Mesodermal cell (in vitro differentiated cells): Measurements from ENCODE around the gene SEMA4G.

Experiments used
- H3K27ac ChIP-seq: 2 replicates; pipeline ENCODE4 v1.7.0; 2013; ENCODE audit warnings: mild to moderate bottlenecking, low read depth, low read length, moderate library complexity; ENCODE audit not compliant: severe bottlenecking
- H3K36me3 ChIP-seq: 2 replicates; pipeline ENCODE4 v1.7.1; 2013; ENCODE audit warnings: mild to moderate bottlenecking, low read length, moderate library complexity; ENCODE audit not compliant: control insufficient read depth, insufficient read depth
- H3K4me1 ChIP-seq: one replicate; pipeline ENCODE4 v1.7.1; 2013; ENCODE audit warnings: mild to moderate bottlenecking, low read length; ENCODE audit not compliant: insufficient read depth, control insufficient read depth, poor library complexity, severe bottlenecking
- H3K4me3 ChIP-seq: 2 replicates; pipeline ENCODE4 v1.7.0; 2013; ENCODE audit warnings: low read length, control low read depth, mild to moderate bottlenecking; ENCODE audit not compliant: insufficient read depth, poor library complexity, severe bottlenecking; ENCODE audit errors: extremely low read depth
- H3K9me3 ChIP-seq: 2 replicates; pipeline ENCODE4 v1.7.1; 2013; ENCODE audit warnings: mild to moderate bottlenecking, low read length, moderate library complexity; ENCODE audit not compliant: control insufficient read depth
- WGBS, 2 experiments: methylation state at CpG; one replicate each; pipeline ENCODE4 v1.1.5; 2013; ENCODE audit warnings: missing lambda C conversion rate in 2 of 2; ENCODE audit not compliant: insufficient coverage in 2 of 2; 5-methylcytosine and 5-hydroxymethylcytosine counted together

The SEMA4G gene

DNA sequence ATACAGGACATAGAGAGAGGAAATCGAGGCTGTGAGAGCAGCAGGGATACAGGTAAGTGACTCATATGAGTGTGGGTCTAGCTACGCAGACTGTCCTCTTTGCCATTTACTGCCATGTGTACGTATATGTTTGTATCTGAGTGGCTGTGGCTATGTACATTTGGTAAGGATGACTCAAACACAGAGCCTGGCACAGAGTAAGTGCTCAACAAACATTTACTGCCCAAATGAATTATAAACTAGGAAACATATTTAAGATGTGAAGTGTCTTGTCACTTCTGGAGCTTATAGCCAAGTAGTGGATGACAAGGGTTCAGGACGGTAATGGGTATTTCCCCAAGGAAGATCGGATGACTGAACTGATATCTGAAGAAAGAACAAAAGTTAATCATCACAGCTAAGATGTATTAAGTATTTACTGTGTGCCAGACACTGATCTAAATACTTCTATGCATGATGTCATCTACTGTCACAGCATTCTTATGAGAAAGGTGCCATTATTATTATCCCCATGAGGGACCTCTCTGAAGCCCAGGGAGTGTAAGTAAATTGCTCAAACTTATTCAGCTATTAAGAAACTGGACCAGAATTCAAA lies 12.0 kb downstream of the SEMA4G start:
- Histone ChIP-seq H3K9me3 (no peaks in the 10 kb centered on the region), H3K27ac (no peak overlapping the region), H3K4me1 (peaks cover 2% of the 10 kb centered on the region), H3K36me3 (peaks cover 53% of the 10 kb centered on the region), H3K4me3 (no peak overlapping the region)
- 92 to 95% methylated on average over 2 to 4 of the region's 5 CpGs for WGBS, 2 experiments

- Histone ChIP-seq H3K4me3 (no peak overlapping the region), H3K36me3 (peaks cover 51% of the 10 kb centered on the region), H3K27ac (no peak overlapping the region), H3K4me1 (peaks cover 10% of the 10 kb centered on the region), H3K9me3 (no peaks in the 10 kb centered on the region)
- 94 to 95% methylated on average over 16 to 19 of the region's 24 CpGs for WGBS, 2 experiments
Observed at GRCh38 chr10:100982916-100983830, 13.9 kb downstream of the SEMA4G start.

GRCh38 chr10:100983868-100984671 lies 14.8 kb downstream of the SEMA4G start:
- 92 to 94% methylated on average over 10 to 12 of the region's 13 CpGs for WGBS, 2 experiments
- H3K4me3 ChIP-seq = no peak overlapping the region
- peaks cover 18% of the 10 kb centered on the region for H3K4me1 ChIP-seq
- H3K36me3 ChIP-seq = peaks cover 52% of the 10 kb centered on the region
- H3K27ac ChIP-seq = no peak overlapping the region
- H3K9me3 ChIP-seq = no peaks in the 10 kb centered on the region

- no peak overlapping the region for H3K4me3 ChIP-seq
- WGBS, 2 experiments = 90 to 100% methylated on average over 2 of the region's 2 CpGs
- peaks cover 21% of the 10 kb centered on the region for H3K4me1 ChIP-seq
- H3K36me3 ChIP-seq = peaks cover 57% of the 10 kb centered on the region
- H3K27ac ChIP-seq = no peak overlapping the region
- no peaks in the 10 kb centered on the region for H3K9me3 ChIP-seq
Observed at GRCh38 chr10:100984672-100985177, 15.4 kb downstream of the SEMA4G start.

GRCh38 chr10:100985336-100985735 lies 16.0 kb downstream of the SEMA4G start:
- H3K36me3 ChIP-seq = peaks cover 60% of the 10 kb centered on the region
- 83 to 97% methylated on average over 1 to 3 of the region's 5 CpGs for WGBS, 2 experiments
- peaks cover 21% of the 10 kb centered on the region for H3K4me1 ChIP-seq
- H3K27ac ChIP-seq = no peak overlapping the region
- no peak overlapping the region for H3K4me3 ChIP-seq
- no peaks in the 10 kb centered on the region for H3K9me3 ChIP-seq

DNA sequence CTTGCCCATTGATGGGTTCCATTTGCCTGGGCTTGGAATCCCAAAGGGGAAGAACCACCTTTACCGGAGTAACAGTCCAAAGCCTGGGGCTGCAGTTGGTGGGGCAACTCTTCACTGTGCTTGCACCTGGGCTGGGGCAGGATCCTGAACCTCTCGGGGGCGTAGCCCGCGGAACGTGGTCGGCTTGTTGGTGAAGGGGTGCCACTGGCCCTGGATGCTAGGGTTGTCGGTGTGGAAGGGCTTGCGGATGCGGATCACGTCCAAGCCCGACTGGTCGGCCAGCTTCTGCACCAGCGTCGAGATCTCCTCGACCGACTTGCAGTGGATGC lies 17.3 kb downstream of the SEMA4G start:
- 24 to 30% methylated on average over 12 to 17 of the region's 17 CpGs for WGBS, 2 experiments

DNA sequence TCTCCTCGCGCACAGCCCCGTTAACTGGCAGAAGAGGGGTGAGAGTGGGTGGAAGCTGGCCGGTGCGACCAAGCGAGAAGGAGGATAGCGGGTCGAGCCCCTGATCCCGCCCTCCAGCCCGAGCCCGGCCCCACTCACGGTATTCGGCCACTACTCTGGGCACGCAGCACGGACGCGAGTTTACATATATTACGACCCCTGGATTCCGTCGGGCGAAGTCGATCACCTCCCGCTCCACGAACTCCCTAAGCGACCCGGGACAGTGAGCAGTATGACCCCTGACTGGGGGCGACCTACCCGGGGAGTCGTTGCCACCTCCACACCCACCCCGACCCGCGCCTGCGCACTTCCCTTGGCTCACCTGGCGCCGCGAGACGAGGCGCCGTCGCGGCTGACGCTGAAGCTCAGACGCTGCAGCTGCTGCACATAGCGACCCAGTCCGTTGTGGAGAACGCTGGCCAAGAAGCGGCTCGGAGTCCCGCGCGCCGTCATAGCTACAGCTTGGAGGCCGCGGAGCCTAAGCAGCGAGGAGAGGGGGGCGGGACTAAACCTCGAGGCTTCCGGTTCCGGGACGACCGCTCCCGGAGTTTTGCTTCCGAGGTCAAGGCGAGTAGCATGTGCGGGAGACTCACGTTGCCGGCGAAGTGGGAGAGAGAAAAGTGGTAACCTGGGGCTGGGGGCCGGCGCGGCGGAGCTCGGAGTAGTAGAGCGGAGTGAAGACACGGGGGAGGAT lies 17.8 kb downstream of the SEMA4G start, which contains the start of the genes MRPL43 and TWNK:
Gene MRPL43, minus strand, starts transcription at position 546 of the 733 bp plus-strand sequence. Its CDS starts 54 bp downstream, at position 492.
Gene TWNK, plus strand, starts transcription at position 592 of the 733 bp plus-strand sequence. CDS start 668 bp downstream, outside the sequence.
- peak within 1 kb of the TSS; percentile 67 for H3K27ac ChIP-seq
- H3K36me3 ChIP-seq = peaks cover 54% of the 10 kb centered on the region
- no peaks in the 10 kb centered on the region for H3K9me3 ChIP-seq
- H3K4me1 ChIP-seq = peaks cover 21% of the 10 kb centered on the region
- WGBS, 2 experiments = 0% methylated on average over 52 to 67 of the region's 75 CpGs
- H3K4me3 ChIP-seq = peak within 1 kb of the TSS; percentile 98

More for the DNA sequence above, 17.3 kb downstream of the SEMA4G start:
- Histone ChIP-seq H3K4me3 (peak overlapping the region; percentile 98), H3K9me3 (no peaks in the 10 kb centered on the region), H3K4me1 (peaks cover 21% of the 10 kb centered on the region), H3K27ac (no peak overlapping the region), H3K36me3 (peaks cover 59% of the 10 kb centered on the region)

DNA sequence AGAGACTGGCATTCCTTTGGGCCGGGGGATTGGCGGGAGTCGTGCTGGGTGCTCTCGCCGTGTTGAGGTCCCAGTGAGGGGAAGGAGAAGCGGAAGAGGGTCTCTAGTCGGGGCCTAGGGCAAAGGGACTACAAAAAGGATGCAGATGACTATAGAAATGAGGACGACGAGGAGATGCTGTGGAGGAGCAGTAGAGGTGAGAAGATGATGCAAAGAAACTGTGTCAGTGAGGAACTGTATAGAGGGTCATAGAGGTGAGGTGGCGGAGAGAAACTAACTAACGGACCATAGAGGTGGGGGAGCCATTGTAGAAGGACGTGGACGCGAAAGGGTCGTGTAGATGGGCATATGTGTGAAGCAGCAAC lies 18.4 kb downstream of the SEMA4G start:
- H3K36me3 ChIP-seq = peaks cover 55% of the 10 kb centered on the region
- peaks cover 21% of the 10 kb centered on the region for H3K4me1 ChIP-seq
- peak overlapping the region; percentile 30 for H3K27ac ChIP-seq
- peak overlapping the region; percentile 98 for H3K4me3 ChIP-seq
- H3K9me3 ChIP-seq = no peaks in the 10 kb centered on the region
- WGBS, 2 experiments = 1 to 3% methylated on average over 15 of the region's 15 CpGs

DNA sequence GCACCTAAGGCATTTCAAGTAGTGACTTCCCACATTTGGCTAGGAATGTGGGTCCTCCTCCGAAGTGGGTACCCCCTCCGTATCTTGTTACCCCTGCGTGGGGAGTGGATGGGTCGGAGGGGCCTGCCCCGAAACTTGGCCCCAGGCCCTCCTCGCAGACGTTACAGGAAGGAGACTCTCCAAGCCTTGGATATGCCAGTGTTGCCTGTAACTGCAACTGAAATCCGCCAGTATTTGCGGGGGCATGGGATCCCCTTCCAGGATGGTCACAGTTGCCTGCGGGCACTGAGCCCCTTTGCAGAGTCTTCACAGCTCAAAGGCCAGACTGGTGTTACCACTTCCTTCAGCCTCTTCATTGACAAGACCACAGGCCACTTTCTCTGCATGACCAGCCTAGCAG lies 18.9 kb downstream of the SEMA4G start:
- peaks cover 55% of the 10 kb centered on the region for H3K36me3 ChIP-seq
- H3K27ac ChIP-seq = no peak overlapping the region
- peaks cover 21% of the 10 kb centered on the region for H3K4me1 ChIP-seq
- 69 to 81% methylated on average over 9 to 10 of the region's 10 CpGs for WGBS, 2 experiments
- H3K9me3 ChIP-seq = no peaks in the 10 kb centered on the region
- peak overlapping the region; percentile 98 for H3K4me3 ChIP-seq

DNA sequence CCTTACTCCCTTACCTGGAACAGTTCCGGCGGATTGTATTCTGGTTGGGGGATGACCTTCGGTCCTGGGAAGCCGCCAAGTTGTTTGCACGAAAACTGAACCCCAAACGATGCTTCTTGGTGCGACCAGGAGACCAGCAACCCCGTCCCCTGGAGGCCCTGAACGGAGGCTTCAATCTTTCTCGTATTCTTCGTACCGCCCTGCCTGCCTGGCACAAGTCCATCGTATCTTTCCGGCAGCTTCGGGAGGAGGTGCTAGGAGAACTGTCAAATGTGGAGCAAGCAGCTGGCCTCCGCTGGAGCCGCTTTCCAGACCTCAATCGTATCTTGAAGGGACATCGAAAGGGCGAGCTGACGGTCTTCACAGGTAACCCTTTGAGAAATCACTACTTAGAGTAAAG lies 19.8 kb downstream of the SEMA4G start:
- 95% methylated on average over 17 to 21 of the region's 21 CpGs for WGBS, 2 experiments
- Histone ChIP-seq H3K4me1 (peaks cover 21% of the 10 kb centered on the region), H3K27ac (no peak overlapping the region), H3K4me3 (no peak overlapping the region), H3K9me3 (no peaks in the 10 kb centered on the region), H3K36me3 (peaks cover 62% of the 10 kb centered on the region)
